ENCODE results near the gene EXOC7.

Gene EXOC7

GRCh38 chr17:76054112-76054476 is 49.5 kb downstream of the EXOC7 start:
- H3K27me3 ChIP-seq (ENCODE audit: insufficient read depth, low read depth, severe bottlenecking): no peaks in the 10 kb centered on the region
- H3K36me3 ChIP-seq: peaks cover 90% of the 10 kb centered on the region
- no peak overlapping the region for H3K4me3 ChIP-seq (ENCODE audit: low read depth, low read length)
- no peaks in the 10 kb centered on the region for H3K9me3 ChIP-seq (ENCODE audit: severe bottlenecking)
- H3K27ac ChIP-seq: no peak overlapping the region
- DNase-seq: no peak
- TF ChIP-seq, protein P1, sequence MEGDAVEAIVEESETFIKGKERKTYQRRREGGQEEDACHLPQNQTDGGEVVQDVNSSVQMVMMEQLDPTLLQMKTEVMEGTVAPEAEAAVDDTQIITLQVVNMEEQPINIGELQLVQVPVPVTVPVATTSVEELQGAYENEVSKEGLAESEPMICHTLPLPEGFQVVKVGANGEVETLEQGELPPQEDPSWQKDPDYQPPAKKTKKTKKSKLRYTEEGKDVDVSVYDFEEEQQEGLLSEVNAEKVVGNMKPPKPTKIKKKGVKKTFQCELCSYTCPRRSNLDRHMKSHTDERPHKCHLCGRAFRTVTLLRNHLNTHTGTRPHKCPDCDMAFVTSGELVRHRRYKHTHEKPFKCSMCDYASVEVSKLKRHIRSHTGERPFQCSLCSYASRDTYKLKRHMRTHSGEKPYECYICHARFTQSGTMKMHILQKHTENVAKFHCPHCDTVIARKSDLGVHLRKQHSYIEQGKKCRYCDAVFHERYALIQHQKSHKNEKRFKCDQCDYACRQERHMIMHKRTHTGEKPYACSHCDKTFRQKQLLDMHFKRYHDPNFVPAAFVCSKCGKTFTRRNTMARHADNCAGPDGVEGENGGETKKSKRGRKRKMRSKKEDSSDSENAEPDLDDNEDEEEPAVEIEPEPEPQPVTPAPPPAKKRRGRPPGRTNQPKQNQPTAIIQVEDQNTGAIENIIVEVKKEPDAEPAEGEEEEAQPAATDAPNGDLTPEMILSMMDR (IDR thresholded peaks at IDR 0.05; ENCODE audit: low read depth, low read length): no peak

DNA sequence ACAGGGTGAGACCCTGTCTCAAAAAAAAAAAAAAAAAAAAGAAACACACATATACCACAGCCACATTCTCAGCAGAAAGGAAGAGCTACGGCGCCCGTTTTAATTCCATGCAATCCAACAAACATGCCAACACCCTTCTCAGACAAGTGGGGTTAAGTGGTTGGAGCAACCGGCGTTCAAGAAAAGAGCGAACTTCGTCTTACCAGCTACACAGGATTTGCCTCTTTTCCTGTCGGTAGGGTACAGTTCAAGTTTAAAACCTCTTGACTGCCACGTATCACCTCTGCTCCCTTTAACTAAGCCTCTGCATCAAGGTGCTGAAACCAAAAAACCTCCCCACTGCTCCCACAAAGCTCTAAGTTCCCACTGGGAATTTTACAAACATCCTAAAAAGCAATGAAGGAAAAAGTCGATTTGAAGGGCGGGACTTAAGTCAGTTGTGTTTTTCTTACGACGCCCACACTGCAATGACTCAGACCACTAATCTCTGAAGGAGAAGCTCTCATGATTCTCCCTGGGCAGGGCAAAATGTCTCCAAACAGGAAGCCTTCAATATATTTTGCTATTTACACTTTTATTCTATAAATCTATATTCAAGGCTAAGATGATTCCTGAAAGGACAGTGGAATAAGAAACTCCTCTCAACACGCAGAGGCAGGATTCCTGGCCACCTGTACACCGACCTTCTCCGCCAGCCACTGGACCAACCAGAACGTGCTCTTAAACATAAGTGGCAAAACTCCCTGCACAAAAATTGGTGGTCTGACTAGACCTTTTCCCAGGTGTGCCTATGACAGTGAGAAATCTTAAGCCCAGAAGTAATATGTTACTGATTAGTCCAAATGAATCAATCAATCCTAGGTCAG is 50.1 kb downstream of the EXOC7 start:
- no peak overlapping the region for H3K27ac ChIP-seq
- TF ChIP-seq, protein P1 (IDR thresholded peaks at IDR 0.05; ENCODE audit: low read depth, low read length): no peak
- peaks cover 90% of the 10 kb centered on the region for H3K36me3 ChIP-seq

GRCh38 chr17:76051561-76051960 is 52.0 kb downstream of the EXOC7 start:
- no peak overlapping the region for H3K27ac ChIP-seq

More for the DNA sequence above, 50.1 kb downstream of the EXOC7 start:
- no peak for DNase-seq
- Histone ChIP-seq H3K4me3 (ENCODE audit: low read depth, low read length) (no peak overlapping the region), H3K9me3 (ENCODE audit: severe bottlenecking) (no peaks in the 10 kb centered on the region), H3K27me3 (ENCODE audit: insufficient read depth, low read depth, severe bottlenecking) (no peaks in the 10 kb centered on the region)

DNA sequence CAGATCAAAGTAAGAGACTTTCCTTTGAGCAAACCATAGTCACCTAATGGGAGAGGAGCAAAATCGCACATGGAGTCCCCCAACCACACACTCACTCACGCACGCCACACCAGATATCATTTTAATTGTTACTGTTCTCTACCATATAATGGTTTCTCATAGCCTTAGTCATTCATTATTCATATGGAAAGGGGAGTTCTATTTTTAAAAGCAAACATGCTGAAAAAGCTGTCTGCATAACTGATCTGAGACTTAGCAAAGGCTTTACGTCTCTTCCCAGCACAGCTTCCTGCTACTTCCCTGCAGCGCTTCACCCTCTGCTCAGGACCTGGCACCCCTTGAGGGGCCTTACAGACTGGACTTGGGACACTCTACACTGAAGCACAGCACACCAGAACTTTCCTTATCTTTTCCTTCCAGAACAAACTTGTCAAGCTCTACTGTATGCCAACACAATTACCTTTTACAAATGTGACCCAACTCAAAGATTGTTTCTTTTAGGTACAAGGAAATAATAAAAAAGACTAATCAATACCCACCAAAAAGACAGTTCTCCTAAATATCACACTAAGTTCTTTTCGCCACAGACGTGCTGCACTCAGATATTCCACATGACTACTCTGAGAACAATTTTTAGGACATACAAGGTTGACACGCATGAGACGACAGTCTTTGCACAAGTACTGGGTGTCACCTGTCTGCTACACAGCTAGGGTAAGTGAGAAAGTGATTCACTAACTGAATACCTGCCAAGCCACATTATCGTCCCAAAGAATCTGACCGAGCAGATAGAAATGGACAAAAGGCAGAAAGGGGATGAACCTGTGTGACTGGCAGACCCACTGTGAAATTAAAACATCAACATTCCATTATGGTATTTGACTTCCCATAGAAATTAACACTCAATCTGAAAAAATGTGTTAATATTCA is 52.8 kb downstream of the EXOC7 start:
- Histone ChIP-seq H3K27me3 (ENCODE audit: insufficient read depth, low read depth, severe bottlenecking) (no peaks in the 10 kb centered on the region), H3K4me3 (ENCODE audit: low read depth, low read length) (no peak overlapping the region), H3K27ac (no peak overlapping the region), H3K36me3 (peaks cover 90% of the 10 kb centered on the region), H3K9me3 (ENCODE audit: severe bottlenecking) (no peaks in the 10 kb centered on the region)
- DNase-seq: no peak
- TF ChIP-seq, protein P1 (IDR thresholded peaks at IDR 0.05; ENCODE audit: low read depth, low read length): no peak

More at GRCh38 chr17:76051561-76051960, 52.0 kb downstream of the EXOC7 start:
- TF ChIP-seq, protein P1 (IDR thresholded peaks at IDR 0.05; ENCODE audit: low read depth, low read length): no peak
- no peak for DNase-seq
- no peak overlapping the region for H3K4me3 ChIP-seq (ENCODE audit: low read depth, low read length)
- H3K36me3 ChIP-seq: peaks cover 90% of the 10 kb centered on the region
- no peaks in the 10 kb centered on the region for H3K9me3 ChIP-seq (ENCODE audit: severe bottlenecking)
- H3K27me3 ChIP-seq (ENCODE audit: insufficient read depth, low read depth, severe bottlenecking): no peaks in the 10 kb centered on the region

DNA sequence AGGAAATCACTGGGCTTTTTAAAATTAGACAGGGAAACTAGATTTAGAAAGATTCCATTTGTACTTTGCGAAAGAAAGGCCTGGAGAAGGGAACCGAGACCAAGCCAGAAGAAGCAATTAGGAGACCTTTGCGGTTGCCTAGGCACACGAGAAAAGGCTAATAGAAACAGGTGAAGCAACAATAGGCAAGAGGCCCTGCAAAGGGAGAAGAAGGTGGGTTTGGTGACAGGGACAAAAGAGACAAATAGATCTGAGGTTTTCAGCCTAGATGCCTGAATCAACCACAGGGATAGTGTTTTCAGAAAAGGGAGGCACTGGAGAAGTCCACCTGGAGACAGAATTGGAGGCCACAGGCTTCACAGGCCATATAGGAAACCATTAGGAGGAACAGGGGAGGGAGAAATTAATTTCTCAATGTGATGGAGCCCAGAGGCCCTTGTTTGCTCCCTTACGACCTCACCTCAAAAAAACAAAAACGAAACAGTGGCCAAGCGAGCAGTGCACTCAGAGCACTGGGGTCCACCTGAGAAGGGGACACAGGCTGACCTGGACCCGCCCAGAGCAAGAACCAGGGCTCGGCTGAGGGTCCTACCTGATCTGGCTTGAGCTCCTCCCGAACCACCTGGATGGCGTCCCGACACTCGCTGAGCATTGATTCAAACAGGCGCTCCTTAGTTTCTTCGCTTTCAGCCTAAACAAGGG is 53.6 kb downstream of the EXOC7 start:
- TF ChIP-seq, protein P1 (IDR thresholded peaks at IDR 0.05; ENCODE audit: low read depth, low read length): no peak
- H3K27ac ChIP-seq: no peak overlapping the region
- H3K4me3 ChIP-seq (ENCODE audit: low read depth, low read length): no peak overlapping the region
- no peaks in the 10 kb centered on the region for H3K27me3 ChIP-seq (ENCODE audit: insufficient read depth, low read depth, severe bottlenecking)
- no peaks in the 10 kb centered on the region for H3K9me3 ChIP-seq (ENCODE audit: severe bottlenecking)
- peaks cover 91% of the 10 kb centered on the region for H3K36me3 ChIP-seq
- no peak for DNase-seq
